Cardiac fibroblast (primary cell): ENCODE data around the gene LDLRAD3.

ENCODE experiments used
- DNase-seq, 2 donors: peaks; one replicate each; pipeline versions ENCODE4 v3.0.0 to v3.0.0-alpha.2; 2010; ENCODE audit warnings: low read depth in 2 of 2
- H3K4me3 ChIP-seq, 2 donors: replicated peaks in 1 of 2; 1 replicate in 1 of 2; 2 replicates in 1 of 2; pipeline ENCODE4 v1.5.1; 2011; ENCODE audit warnings: low read depth in 2 of 2, low read length in 2 of 2, mild to moderate bottlenecking in 2 of 2, moderate library complexity in 1 of 2
- TF ChIP-seq, protein P1 (sequence below): IDR thresholded peaks from one replicate; pipeline ENCODE4 v1.5.1; 2011; ENCODE audit warnings: low read depth, mild to moderate bottlenecking, low read length, inconsistent platforms

The LDLRAD3 gene

DNA sequence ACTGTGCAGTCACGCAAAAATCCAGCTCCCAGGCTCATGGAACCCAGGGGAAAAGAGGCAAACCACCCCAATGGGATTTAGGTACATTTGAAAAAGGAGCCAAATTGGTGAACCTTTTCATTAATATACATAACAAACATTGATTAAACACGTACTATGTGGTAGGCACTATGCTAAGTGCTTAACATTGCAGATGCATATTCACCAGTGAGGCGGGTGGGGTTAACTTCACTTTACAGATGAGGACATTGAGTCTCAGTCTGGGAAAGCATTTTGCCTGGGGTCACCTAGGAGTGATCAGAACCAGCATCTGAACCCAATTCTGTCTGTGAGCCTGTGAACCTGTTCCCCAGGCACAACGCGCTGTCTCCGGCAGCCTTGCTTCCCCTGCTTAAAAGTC is 199.0 kb downstream of the LDLRAD3 start:
- DNase-seq = no peak
- H3K4me3 ChIP-seq = no peak overlapping the region
- TF ChIP-seq, protein P1, sequence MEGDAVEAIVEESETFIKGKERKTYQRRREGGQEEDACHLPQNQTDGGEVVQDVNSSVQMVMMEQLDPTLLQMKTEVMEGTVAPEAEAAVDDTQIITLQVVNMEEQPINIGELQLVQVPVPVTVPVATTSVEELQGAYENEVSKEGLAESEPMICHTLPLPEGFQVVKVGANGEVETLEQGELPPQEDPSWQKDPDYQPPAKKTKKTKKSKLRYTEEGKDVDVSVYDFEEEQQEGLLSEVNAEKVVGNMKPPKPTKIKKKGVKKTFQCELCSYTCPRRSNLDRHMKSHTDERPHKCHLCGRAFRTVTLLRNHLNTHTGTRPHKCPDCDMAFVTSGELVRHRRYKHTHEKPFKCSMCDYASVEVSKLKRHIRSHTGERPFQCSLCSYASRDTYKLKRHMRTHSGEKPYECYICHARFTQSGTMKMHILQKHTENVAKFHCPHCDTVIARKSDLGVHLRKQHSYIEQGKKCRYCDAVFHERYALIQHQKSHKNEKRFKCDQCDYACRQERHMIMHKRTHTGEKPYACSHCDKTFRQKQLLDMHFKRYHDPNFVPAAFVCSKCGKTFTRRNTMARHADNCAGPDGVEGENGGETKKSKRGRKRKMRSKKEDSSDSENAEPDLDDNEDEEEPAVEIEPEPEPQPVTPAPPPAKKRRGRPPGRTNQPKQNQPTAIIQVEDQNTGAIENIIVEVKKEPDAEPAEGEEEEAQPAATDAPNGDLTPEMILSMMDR = no peak

- no peak for DNase-seq
- TF ChIP-seq, protein P1 = no peak
Measured at GRCh38 chr11:36146437-36146836, 202.6 kb downstream of the LDLRAD3 start.

GRCh38 chr11:36147491-36147890 is 203.6 kb downstream of the LDLRAD3 start:
- peak in 1 of 2 donors; percentile 36 for DNase-seq
- no peak overlapping the region for H3K4me3 ChIP-seq
- TF ChIP-seq, protein P1 = no peak

More at GRCh38 chr11:36146437-36146836, 202.6 kb downstream of the LDLRAD3 start:
- H3K4me3 ChIP-seq = no peak overlapping the region

DNA sequence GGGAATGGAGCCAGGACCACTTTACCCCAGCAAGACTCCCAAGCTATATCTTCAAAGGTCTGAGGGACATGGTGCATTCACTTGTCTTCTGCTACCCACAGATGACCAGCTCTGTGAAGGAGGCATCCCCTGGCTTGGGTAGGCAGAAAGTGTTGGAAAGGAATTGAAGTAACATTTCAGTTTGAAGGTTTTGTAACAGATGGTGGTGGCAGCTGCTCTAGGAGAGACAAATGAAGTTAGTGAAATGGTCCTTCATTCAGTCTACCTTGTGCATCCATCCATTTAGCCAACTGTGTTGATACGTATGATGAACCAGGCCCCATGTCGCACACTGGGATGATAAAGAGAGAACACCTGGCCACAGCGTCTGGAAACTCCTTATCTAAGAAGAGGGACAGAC is 204.8 kb downstream of the LDLRAD3 start:
- no peak overlapping the region for H3K4me3 ChIP-seq
- TF ChIP-seq, protein P1 = no peak
- no peak for DNase-seq

DNA sequence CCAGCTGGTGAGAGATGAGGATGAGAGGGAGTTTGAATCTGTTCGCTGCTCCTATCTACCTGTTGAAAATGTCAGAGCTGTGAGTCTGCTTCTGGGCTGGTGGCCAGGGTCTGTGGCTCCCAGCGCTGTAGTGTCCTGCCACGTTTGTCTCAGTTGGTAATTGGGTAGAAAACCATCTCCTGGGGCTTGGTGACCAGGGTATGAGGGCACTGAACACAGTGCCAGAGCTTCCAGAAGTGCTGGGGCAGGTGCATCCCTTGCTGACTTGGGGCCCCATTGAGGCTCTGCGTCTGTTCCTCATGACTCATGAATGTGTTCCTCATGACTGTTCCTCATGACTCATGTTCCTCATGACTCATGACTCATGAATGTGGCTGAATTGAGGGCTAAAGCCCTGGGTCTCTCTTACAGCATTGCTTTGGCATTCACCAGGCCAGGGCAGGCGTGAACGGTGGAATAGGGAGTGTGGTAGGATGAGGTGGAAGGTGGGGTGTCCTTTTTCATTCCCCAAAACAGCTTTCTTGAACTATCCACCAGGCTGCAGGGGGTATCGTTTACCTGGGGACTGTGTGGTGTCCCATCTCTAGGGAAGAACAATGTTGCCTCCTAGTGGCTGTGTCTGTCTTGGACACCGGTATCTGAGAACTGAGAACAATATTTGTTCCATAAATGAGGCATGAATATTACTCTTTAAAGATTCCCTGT is 205.8 kb downstream of the LDLRAD3 start:
- TF ChIP-seq, protein P1 = peak; percentile 50
- H3K4me3 ChIP-seq = no peak overlapping the region
- peak; percentile 97 to 100 for DNase-seq

DNA sequence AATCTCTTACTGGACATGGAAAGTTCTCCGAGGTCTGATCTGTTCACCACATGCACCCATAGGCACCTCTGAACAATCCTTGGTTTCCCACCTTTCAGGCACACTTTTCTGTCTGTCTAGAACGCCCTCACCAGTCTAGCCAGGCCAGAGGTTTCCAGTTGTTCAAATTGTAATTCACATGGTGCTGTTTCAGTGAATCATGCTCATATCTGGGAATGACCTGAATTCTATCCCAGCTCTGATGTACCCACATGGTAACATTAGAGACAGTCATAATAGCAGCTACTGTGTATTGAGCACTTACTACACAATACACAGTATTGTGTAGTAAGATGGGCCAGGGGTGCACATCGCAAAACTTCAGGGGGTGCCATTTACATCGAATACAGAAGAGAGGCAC is 207.1 kb downstream of the LDLRAD3 start:
- TF ChIP-seq, protein P1 = no peak
- DNase-seq = peak; percentile 47 to 60
- H3K4me3 ChIP-seq = no peak overlapping the region
